GM06990 (cell line): ENCODE measurements around the gene ELAVL3.
A peak's percentile ranks its signal among the peaks of the same experiment; 100 is the strongest.
"Not testable (repeated sequence)": the region's sequence is repeated elsewhere in the genome, so short reads cannot be mapped to it uniquely, and the experiment has no call there.

Experiments
- DNase-seq: peaks from one replicate; pipeline ENCODE4 v3.0.0-alpha.2; 2011; ENCODE audit not compliant: insufficient read length; ENCODE audit errors: extremely low read depth
- H3K27me3 ChIP-seq: replicated peaks from 2 replicates; pipeline ENCODE4 v1.6.0; 2011; ENCODE audit warnings: low read length; ENCODE audit not compliant: control insufficient read depth, insufficient read depth
- H3K36me3 ChIP-seq: 2 replicates; pipeline ENCODE4 v1.5.1; 2011; ENCODE audit warnings: low read length; ENCODE audit not compliant: control insufficient read depth, insufficient read depth
- H3K4me3 ChIP-seq: replicated peaks from 2 replicates; pipeline ENCODE4 v1.5.1; 2011; ENCODE audit warnings: low read depth, mild to moderate bottlenecking, control low read depth, low read length
- TF ChIP-seq, protein P1 (sequence below): IDR thresholded peaks from 2 replicates; pipeline ENCODE4 v1.5.1; 2011; ENCODE audit warnings: low read length, control low read depth, mild to moderate bottlenecking, inconsistent platforms; ENCODE audit not compliant: insufficient read depth, poor library complexity, severe bottlenecking

Gene ELAVL3

GRCh38 chr19:11465600-11465999, 15.2 kb downstream of the ELAVL3 start:
- TF ChIP-seq, protein P1, sequence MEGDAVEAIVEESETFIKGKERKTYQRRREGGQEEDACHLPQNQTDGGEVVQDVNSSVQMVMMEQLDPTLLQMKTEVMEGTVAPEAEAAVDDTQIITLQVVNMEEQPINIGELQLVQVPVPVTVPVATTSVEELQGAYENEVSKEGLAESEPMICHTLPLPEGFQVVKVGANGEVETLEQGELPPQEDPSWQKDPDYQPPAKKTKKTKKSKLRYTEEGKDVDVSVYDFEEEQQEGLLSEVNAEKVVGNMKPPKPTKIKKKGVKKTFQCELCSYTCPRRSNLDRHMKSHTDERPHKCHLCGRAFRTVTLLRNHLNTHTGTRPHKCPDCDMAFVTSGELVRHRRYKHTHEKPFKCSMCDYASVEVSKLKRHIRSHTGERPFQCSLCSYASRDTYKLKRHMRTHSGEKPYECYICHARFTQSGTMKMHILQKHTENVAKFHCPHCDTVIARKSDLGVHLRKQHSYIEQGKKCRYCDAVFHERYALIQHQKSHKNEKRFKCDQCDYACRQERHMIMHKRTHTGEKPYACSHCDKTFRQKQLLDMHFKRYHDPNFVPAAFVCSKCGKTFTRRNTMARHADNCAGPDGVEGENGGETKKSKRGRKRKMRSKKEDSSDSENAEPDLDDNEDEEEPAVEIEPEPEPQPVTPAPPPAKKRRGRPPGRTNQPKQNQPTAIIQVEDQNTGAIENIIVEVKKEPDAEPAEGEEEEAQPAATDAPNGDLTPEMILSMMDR = no peak
- Histone ChIP-seq H3K27me3 (no peaks in the 10 kb centered on the region), H3K36me3 (no peaks in the 10 kb centered on the region), H3K4me3 (no peak overlapping the region)
- DNase-seq = no peak

DNA sequence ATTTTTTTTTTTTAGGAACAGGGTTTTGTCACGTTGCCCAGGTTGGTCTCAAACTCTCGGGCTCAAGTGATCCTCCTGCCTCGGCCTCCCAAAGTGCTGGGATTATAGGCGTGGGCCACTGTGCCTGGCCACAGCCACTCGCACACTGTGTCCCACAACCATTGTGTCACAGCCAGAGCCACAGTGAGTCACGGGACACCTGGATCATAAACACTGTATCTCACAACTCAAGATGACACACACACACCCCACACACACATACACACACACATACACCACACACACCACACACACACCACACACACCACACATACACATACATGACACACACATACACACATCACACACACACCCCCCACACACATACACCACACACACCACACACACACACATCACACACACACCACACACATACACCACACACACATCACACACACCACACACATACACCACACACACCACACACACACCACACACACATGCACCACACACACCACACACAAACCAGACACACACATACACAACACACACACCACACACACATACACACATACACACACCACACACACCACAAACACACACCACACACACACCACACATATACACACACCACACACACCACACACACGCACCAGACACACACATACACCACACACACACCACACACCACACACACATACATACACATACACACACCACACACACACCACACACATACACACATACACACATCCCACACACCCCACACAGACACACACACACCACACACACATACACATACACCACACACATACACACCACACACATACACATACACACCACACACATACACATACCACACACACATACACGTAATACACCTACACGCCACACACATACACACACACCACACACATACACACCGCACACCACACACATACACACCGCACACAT, 16.2 kb downstream of the ELAVL3 start:
- TF ChIP-seq, protein P1 = no peak
- Histone ChIP-seq H3K4me3 (no peak overlapping the region), H3K27me3 (no peaks in the 10 kb centered on the region), H3K36me3 (no peaks in the 10 kb centered on the region)
- DNase-seq = no peak

GRCh38 chr19:11463391-11463790, 17.5 kb downstream of the ELAVL3 start:
- Histone ChIP-seq H3K27me3 (no peaks in the 10 kb centered on the region), H3K36me3 (no peaks in the 10 kb centered on the region), H3K4me3 (no peak overlapping the region)
- TF ChIP-seq, protein P1 = no peak
- no peak for DNase-seq

GRCh38 chr19:11461453-11461852, 19.4 kb downstream of the ELAVL3 start:
- Histone ChIP-seq H3K27me3 (no peaks in the 10 kb centered on the region), H3K36me3 (no peaks in the 10 kb centered on the region), H3K4me3 (no peak overlapping the region)
- DNase-seq = no peak
- TF ChIP-seq, protein P1 = no peak

DNA sequence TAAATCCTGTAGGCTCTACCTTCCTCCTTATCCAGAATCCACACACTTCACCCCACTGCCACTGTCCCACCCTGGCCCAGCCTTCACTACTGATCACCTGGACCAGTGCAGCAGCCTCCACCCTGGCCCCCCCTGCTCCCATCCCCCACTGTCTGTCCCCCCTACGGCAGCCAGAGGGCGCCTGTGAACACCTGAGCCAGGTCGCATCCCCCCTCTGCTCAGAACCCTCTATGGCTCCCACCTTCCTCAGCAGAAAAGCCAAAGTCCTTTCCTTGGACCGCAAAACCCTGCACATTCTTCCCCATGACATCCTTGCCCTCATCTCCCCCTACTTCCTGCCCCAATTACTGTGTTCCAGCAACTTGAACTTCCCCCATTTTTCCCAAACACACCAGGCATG, 20.6 kb downstream of the ELAVL3 start:
- TF ChIP-seq, protein P1 = peak; percentile 54
- Histone ChIP-seq H3K4me3 (no peak overlapping the region), H3K36me3 (no peaks in the 10 kb centered on the region), H3K27me3 (no peaks in the 10 kb centered on the region)
- no peak for DNase-seq

DNA sequence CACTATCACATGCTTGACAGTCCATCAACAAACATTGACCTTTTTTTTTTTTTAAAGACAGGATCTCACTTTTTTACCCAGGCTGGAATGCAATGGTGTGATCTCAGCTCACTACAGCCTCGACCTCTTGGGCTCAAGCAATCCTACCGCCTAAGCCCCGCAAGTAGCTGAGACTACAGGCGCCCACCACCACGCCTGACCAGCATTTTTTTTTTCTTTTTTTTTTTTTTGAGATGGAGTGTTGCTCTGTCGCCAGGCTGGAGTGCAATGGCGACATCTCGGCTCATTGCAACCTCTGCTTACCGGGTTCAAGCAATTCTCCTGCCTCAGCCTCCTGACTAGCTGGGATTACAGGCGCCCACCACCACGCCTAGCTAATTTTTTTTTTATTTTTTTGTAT, 21.9 kb downstream of the ELAVL3 start:
- not testable (repeated sequence) for H3K4me3 ChIP-seq

More for the DNA sequence above, 21.9 kb downstream of the ELAVL3 start:
- H3K36me3 ChIP-seq, H3K27me3 ChIP-seq, DNase-seq: not testable (repeated sequence)
